K562 treated with DMSO at 1 percent for 24 hours (cell line): ENCODE results near the gene RHO. TPM values are rescaled to one million over a fixed set of nuclear protein-coding genes. Genes with fewer than 3 reads are reported as not detected.

ENCODE experiments used
- total RNA-seq: library from RNA; unstranded; fragments of 300-600 nt; gene quantifications from 2 replicates; pipeline ENCODE4 v1.2.3, GENCODE V29; 2022; ENCODE audit warnings: low read depth; ENCODE audit not compliant: insufficient read depth

The RHO gene
- not detected in 2 replicates for total RNA-seq

GRCh38 chr3:129528589-129529100 lies at the start of gene RHO:
Gene RHO (plus strand): TSS chr3:129528639. CDS start chr3:129528734, 95 bp downstream.

GRCh38 chr3:129543156-129543790 lies 14.8 kb downstream of the RHO start, which contains the start of gene H1-8:
Gene H1-8 (plus strand): TSS chr3:129543175. CDS start chr3:129543219, 44 bp downstream.

Other genes starting within 250 kb of the RHO start
- gene HMCES, start 249.8 kb upstream of the RHO start, total RNA-seq: 40.5 and 45.0 TPM in 2 replicates
- gene EFCAB12, start 100.0 kb upstream of the RHO start, total RNA-seq: 0.64 and 0.70 TPM in 2 replicates
- 26.0 and 27.2 TPM in 2 replicates for gene MBD4, start 88.7 kb upstream of the RHO start, total RNA-seq
- 18.5 and 18.7 TPM in 2 replicates for gene IFT122, start 88.4 kb upstream of the RHO start, total RNA-seq
- gene H1-8, start 14.5 kb downstream of the RHO start, total RNA-seq: not detected in 2 replicates
- 19.5 and 21.6 TPM in 2 replicates for gene PLXND1, start 78.0 kb downstream of the RHO start, total RNA-seq